ENCODE measurements around the gene ENOX2.

DNA sequence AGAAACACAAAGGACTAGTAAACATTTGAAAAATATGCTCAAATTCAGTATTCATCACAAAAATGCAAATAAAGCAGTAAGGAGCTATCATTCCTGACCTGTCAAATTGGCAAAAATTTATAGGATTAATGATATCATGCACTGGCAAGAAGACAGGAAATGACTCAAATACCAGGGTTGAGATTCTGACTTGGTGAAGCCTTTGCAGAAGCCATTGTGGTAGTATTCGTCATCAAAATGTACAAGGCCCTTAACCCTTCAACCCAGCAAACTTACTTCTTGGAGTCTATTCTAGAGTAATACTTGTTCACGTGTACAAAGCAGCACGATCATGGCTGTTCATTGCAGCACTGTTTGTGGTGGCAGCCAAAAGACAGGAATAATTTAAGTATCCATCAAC is 132.4 kb downstream of the ENOX2 start:
- TF ChIP-seq, protein P1, sequence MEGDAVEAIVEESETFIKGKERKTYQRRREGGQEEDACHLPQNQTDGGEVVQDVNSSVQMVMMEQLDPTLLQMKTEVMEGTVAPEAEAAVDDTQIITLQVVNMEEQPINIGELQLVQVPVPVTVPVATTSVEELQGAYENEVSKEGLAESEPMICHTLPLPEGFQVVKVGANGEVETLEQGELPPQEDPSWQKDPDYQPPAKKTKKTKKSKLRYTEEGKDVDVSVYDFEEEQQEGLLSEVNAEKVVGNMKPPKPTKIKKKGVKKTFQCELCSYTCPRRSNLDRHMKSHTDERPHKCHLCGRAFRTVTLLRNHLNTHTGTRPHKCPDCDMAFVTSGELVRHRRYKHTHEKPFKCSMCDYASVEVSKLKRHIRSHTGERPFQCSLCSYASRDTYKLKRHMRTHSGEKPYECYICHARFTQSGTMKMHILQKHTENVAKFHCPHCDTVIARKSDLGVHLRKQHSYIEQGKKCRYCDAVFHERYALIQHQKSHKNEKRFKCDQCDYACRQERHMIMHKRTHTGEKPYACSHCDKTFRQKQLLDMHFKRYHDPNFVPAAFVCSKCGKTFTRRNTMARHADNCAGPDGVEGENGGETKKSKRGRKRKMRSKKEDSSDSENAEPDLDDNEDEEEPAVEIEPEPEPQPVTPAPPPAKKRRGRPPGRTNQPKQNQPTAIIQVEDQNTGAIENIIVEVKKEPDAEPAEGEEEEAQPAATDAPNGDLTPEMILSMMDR (IDR thresholded peaks at IDR 0.05), result no peak
- no peak for TF ChIP-seq POLR2A (IDR thresholded peaks at IDR 0.05)

All from testis (tissue), 2 donors.